Superior temporal gyrus (tissue), 1 donor: ENCODE results near the gene NPIPA8.
"Not testable (repeated sequence)": the region's sequence is repeated elsewhere in the genome, so short reads cannot be mapped to it uniquely, and the experiment has no call there.

ENCODE experiments used
- DNase-seq: peaks from one replicate; pipeline ENCODE4 v3.0.0-alpha.2; 2016; ENCODE audit errors: extremely low spot score

The NPIPA8 gene

GRCh38 chr16:18336636-18337035 is at the start of gene NPIPA8:
Gene NPIPA8 (minus strand): TSS chr16:18336736. CDS start chr16:18332662, 4,074 bp downstream.
- not testable (repeated sequence) for DNase-seq

GRCh38 chr16:18385285-18385684 is 48.7 kb upstream of the NPIPA8 start:
- not testable (repeated sequence) for DNase-seq

GRCh38 chr16:18384869-18385268 is 48.3 kb upstream of the NPIPA8 start:
- not testable (repeated sequence) for DNase-seq

- DNase-seq, result not testable (repeated sequence)
These were observed 47.6 kb upstream of the NPIPA8 start for GRCh38 chr16:18384098-18384636.

- not testable (repeated sequence) for DNase-seq
These were observed 46.2 kb upstream of the NPIPA8 start for GRCh38 chr16:18382696-18383095.

- DNase-seq, result not testable (repeated sequence)
These were observed 11.2 kb upstream of the NPIPA8 start for GRCh38 chr16:18347742-18348141.

- DNase-seq, result not testable (repeated sequence)
These were observed 10.5 kb upstream of the NPIPA8 start for GRCh38 chr16:18346993-18347392.

- not testable (repeated sequence) for DNase-seq
These were observed 8.1 kb upstream of the NPIPA8 start for GRCh38 chr16:18344634-18345033.

GRCh38 chr16:18341986-18342385 is 5.5 kb upstream of the NPIPA8 start:
- DNase-seq, result not testable (repeated sequence)

- not testable (repeated sequence) for DNase-seq
These were observed 5.0 kb upstream of the NPIPA8 start for GRCh38 chr16:18341417-18341960.

GRCh38 chr16:18339210-18339609 is 2.7 kb upstream of the NPIPA8 start:
- DNase-seq, result not testable (repeated sequence)

- DNase-seq, result not testable (repeated sequence)
These were observed 24.7 kb downstream of the NPIPA8 start for GRCh38 chr16:18311811-18312210.

GRCh38 chr16:18309159-18309558 is 27.4 kb downstream of the NPIPA8 start:
- DNase-seq, result not testable (repeated sequence)

GRCh38 chr16:18307241-18307640 is 29.3 kb downstream of the NPIPA8 start:
- not testable (repeated sequence) for DNase-seq

GRCh38 chr16:18306066-18306465 is 30.5 kb downstream of the NPIPA8 start:
- not testable (repeated sequence) for DNase-seq

- not testable (repeated sequence) for DNase-seq
These were observed 33.4 kb downstream of the NPIPA8 start for GRCh38 chr16:18303059-18303706.

GRCh38 chr16:18297714-18298113 is 38.8 kb downstream of the NPIPA8 start:
- not testable (repeated sequence) for DNase-seq

GRCh38 chr16:18296931-18297330 is 39.6 kb downstream of the NPIPA8 start:
- DNase-seq, result not testable (repeated sequence)

- DNase-seq, result not testable (repeated sequence)
These were observed 42.2 kb downstream of the NPIPA8 start for GRCh38 chr16:18294371-18294770.

- not testable (repeated sequence) for DNase-seq
These were observed 43.1 kb downstream of the NPIPA8 start for GRCh38 chr16:18293337-18293956.

- DNase-seq, result not testable (repeated sequence)
These were observed 45.6 kb downstream of the NPIPA8 start for GRCh38 chr16:18290959-18291358.

- DNase-seq, result not testable (repeated sequence)
These were observed 50.2 kb downstream of the NPIPA8 start for GRCh38 chr16:18286342-18286741.
